Measurements from ENCODE around the gene HOXC10. TPM values are rescaled to one million over a fixed set of nuclear protein-coding genes. Genes with fewer than 3 reads are reported as not detected.

Gene HOXC10
- total RNA-seq, 2 experiments from 2014 or later = not detected

- no peaks in the 10 kb centered on the region for H3K9me3 Mint-ChIP-seq
- H3K27me3 Mint-ChIP-seq = peaks cover 91% of the 10 kb centered on the region
- no peak overlapping the region for H3K27ac Mint-ChIP-seq
- no peak for DNase-seq
- peaks cover 9% of the 10 kb centered on the region for H3K4me1 Mint-ChIP-seq (ENCODE audit: low read depth)
- no peak for ATAC-seq
- intact Hi-C loops (cut with micrococcal nuclease) = no loop called here
- no peaks in the 10 kb centered on the region for H3K36me3 Mint-ChIP-seq (ENCODE audit: low read depth)
- TF ChIP-seq, protein P1, sequence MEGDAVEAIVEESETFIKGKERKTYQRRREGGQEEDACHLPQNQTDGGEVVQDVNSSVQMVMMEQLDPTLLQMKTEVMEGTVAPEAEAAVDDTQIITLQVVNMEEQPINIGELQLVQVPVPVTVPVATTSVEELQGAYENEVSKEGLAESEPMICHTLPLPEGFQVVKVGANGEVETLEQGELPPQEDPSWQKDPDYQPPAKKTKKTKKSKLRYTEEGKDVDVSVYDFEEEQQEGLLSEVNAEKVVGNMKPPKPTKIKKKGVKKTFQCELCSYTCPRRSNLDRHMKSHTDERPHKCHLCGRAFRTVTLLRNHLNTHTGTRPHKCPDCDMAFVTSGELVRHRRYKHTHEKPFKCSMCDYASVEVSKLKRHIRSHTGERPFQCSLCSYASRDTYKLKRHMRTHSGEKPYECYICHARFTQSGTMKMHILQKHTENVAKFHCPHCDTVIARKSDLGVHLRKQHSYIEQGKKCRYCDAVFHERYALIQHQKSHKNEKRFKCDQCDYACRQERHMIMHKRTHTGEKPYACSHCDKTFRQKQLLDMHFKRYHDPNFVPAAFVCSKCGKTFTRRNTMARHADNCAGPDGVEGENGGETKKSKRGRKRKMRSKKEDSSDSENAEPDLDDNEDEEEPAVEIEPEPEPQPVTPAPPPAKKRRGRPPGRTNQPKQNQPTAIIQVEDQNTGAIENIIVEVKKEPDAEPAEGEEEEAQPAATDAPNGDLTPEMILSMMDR (IDR thresholded peaks at IDR 0.05) = no peak
- CTCF ChIA-PET = interaction anchor here (0.6 to 1.8 kb wide), 6 partner anchors 8 to 257 kb away, joined by 3 to 4 read pairs (median 3); no protein-coding TSS in a partner anchor
- peak overlapping the region; percentile 5 for H3K4me3 Mint-ChIP-seq
- POLR2A ChIA-PET = interaction anchor here (1.0 kb wide), 1 partner anchor 42 kb away, joined by 3 read pairs; no protein-coding TSS in a partner anchor
Measured at GRCh38 chr12:53950789-53951576, 34.0 kb upstream of the HOXC10 start.

GRCh38 chr12:53951577-53952334 lies 33.2 kb upstream of the HOXC10 start:
- H3K4me1 Mint-ChIP-seq (ENCODE audit: low read depth) = peaks cover 16% of the 10 kb centered on the region
- H3K36me3 Mint-ChIP-seq (ENCODE audit: low read depth) = no peaks in the 10 kb centered on the region
- ChIA-PET POLR2A (interaction anchor here (0.8 to 1.0 kb wide), 3 partner anchors 11 to 41 kb away, joined by 3 read pairs; no protein-coding TSS in a partner anchor), CTCF (interaction anchor here (0.6 to 2.3 kb wide), 6 partner anchors 9 to 256 kb away, joined by 3 to 10 read pairs (median 4); no protein-coding TSS in a partner anchor)
- peak overlapping the region; percentile 5 for H3K4me3 Mint-ChIP-seq
- intact Hi-C loops (cut with micrococcal nuclease) = no loop called here
- ATAC-seq (no peak), DNase-seq (no peak)
- H3K27me3 Mint-ChIP-seq = peaks cover 92% of the 10 kb centered on the region
- TF ChIP-seq, protein P1 (IDR thresholded peaks at IDR 0.05) = no peak
- no peak overlapping the region for H3K27ac Mint-ChIP-seq
- no peaks in the 10 kb centered on the region for H3K9me3 Mint-ChIP-seq

DNA sequence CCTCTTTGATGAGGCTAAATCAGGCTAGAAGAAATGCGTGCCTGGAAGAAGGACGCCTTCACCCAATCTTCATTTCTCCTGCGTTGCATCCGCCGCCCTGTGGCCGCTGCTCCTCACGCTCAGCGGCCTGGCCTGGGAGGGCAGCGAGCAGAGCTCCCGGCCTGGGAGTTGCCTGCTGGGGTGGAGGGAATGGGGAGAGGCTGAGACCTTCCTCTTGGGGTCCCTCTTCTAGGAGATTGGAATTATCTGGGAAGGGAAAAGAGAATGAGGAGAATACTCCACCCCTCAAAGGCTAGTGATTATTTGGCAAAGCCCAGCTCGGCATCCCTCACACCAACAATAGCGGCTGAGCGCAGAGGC lies 32.6 kb upstream of the HOXC10 start:
- ATAC-seq (no peak), DNase-seq (no peak)
- Mint-ChIP-seq H3K27me3 (peaks cover 94% of the 10 kb centered on the region), H3K4me1 (ENCODE audit: low read depth) (peaks cover 17% of the 10 kb centered on the region), H3K4me3 (no peak overlapping the region), H3K36me3 (ENCODE audit: low read depth) (no peaks in the 10 kb centered on the region), H3K27ac (no peak overlapping the region), H3K9me3 (no peaks in the 10 kb centered on the region)
- POLR2A ChIA-PET = interaction anchor here (0.8 to 1.0 kb wide), 3 partner anchors 10 to 40 kb away, joined by 3 read pairs; no protein-coding TSS in a partner anchor
- TF ChIP-seq, protein P1 (IDR thresholded peaks at IDR 0.05) = no peak
- CTCF ChIA-PET = interaction anchor here (1.0 to 2.3 kb wide), 6 partner anchors 16 to 256 kb away, joined by 3 to 10 read pairs (median 4); partner anchors contain the start of gene HOXC5
- intact Hi-C loops (cut with micrococcal nuclease) = no loop called here

- Mint-ChIP-seq H3K4me3 (no peak overlapping the region), H3K27ac (no peak overlapping the region), H3K27me3 (peaks cover 93% of the 10 kb centered on the region), H3K9me3 (no peaks in the 10 kb centered on the region), H3K36me3 (ENCODE audit: low read depth) (no peaks in the 10 kb centered on the region), H3K4me1 (ENCODE audit: low read depth) (peaks cover 17% of the 10 kb centered on the region)
- CTCF ChIA-PET = interaction anchor here (0.7 to 2.3 kb wide), 7 partner anchors 32 to 255 kb away, joined by 3 to 10 read pairs (median 3); partner anchors contain the start of genes HOXC10 and HOXC5
- DNase-seq = no peak
- no peak for ATAC-seq
- intact Hi-C loops (cut with micrococcal nuclease) = no loop called here
- TF ChIP-seq, protein P1 (IDR thresholded peaks at IDR 0.05) = no peak
- POLR2A ChIA-PET = interaction anchor here (0.8 to 2.0 kb wide), 3 partner anchors 32 to 56 kb away, joined by 3 to 6 read pairs (median 4); partner anchors contain the start of genes HOXC10 and HOXC8
Measured at GRCh38 chr12:53952871-53953734, 31.8 kb upstream of the HOXC10 start.

All from activated CD8-positive, alpha-beta T cell treated with anti-CD3 and anti-CD28 coated beads for 36 hours (primary cell).